Measurements from ENCODE around the gene IL13RA2.

IL13RA2 gene

DNA sequence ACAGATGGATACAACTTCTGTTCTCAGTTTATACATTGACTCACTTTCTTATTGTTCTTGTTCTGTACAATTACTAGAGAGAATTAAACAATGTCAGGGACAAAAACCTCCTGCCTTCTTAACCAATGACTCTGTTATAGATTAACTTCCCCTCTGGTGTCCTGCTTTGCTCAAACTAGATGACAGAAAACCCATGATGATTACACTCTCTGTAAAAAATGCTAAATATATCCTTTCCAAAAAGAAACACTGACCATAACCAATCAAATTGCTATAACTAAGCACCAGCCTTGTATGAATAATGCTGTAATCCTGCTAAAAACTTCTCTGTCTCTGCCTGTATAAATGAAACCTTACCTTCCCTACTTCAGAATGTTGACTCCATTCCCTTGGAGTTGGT lies 29.8 kb upstream of the IL13RA2 start:
- no peak for TF ChIP-seq CTCF (IDR thresholded peaks at IDR 0.05; ENCODE audit: insufficient read depth, low read depth, low read length, missing control alignments)
- H3K4me3 ChIP-seq (ENCODE audit: low read length), result no peak overlapping the region
- DNase-seq (ENCODE audit: low read depth), result no peak

DNA sequence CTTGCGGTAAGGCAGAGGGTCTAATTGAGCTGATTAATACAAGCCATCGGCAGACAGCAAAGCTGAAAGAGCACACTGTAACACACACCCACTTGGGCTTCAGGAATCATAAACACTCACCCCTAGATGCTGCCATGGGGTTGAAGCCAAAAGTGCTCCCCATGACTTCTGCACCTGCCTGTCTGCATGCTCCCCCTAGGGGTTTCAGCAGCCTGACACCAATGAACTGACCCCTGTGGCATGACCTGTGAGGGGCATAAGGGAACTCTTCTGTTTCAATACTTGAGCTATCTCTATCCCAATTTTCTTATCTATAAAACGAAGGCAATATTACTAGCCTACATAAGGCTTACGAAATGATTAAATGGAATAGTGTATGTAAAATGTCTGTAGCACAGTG lies 23.0 kb upstream of the IL13RA2 start:
- no peak for DNase-seq (ENCODE audit: low read depth)
- TF ChIP-seq CTCF (IDR thresholded peaks at IDR 0.05; ENCODE audit: insufficient read depth, low read depth, low read length, missing control alignments), result no peak
- H3K4me3 ChIP-seq (ENCODE audit: low read length), result no peak overlapping the region

- DNase-seq (ENCODE audit: low read depth), result no peak
- TF ChIP-seq CTCF (IDR thresholded peaks at IDR 0.05; ENCODE audit: insufficient read depth, low read depth, low read length, missing control alignments), result no peak
- no peak overlapping the region for H3K4me3 ChIP-seq (ENCODE audit: low read length)
Observed at GRCh38 chrX:115038406-115038805, 21.0 kb upstream of the IL13RA2 start.

GRCh38 chrX:115036029-115036428 lies 18.6 kb upstream of the IL13RA2 start:
- no peak for DNase-seq (ENCODE audit: low read depth)
- H3K4me3 ChIP-seq (ENCODE audit: low read length), result no peak overlapping the region
- no peak for TF ChIP-seq CTCF (IDR thresholded peaks at IDR 0.05; ENCODE audit: insufficient read depth, low read depth, low read length, missing control alignments)

GRCh38 chrX:115031989-115032388 lies 14.6 kb upstream of the IL13RA2 start:
- TF ChIP-seq CTCF (IDR thresholded peaks at IDR 0.05; ENCODE audit: insufficient read depth, low read depth, low read length, missing control alignments), result no peak
- H3K4me3 ChIP-seq (ENCODE audit: low read length), result no peak overlapping the region
- peak; percentile 60 for DNase-seq (ENCODE audit: low read depth)

GRCh38 chrX:115030625-115031024 lies 13.2 kb upstream of the IL13RA2 start:
- DNase-seq (ENCODE audit: low read depth), result peak; percentile 94
- TF ChIP-seq CTCF (IDR thresholded peaks at IDR 0.05; ENCODE audit: insufficient read depth, low read depth, low read length, missing control alignments), result no peak
- no peak overlapping the region for H3K4me3 ChIP-seq (ENCODE audit: low read length)

DNA sequence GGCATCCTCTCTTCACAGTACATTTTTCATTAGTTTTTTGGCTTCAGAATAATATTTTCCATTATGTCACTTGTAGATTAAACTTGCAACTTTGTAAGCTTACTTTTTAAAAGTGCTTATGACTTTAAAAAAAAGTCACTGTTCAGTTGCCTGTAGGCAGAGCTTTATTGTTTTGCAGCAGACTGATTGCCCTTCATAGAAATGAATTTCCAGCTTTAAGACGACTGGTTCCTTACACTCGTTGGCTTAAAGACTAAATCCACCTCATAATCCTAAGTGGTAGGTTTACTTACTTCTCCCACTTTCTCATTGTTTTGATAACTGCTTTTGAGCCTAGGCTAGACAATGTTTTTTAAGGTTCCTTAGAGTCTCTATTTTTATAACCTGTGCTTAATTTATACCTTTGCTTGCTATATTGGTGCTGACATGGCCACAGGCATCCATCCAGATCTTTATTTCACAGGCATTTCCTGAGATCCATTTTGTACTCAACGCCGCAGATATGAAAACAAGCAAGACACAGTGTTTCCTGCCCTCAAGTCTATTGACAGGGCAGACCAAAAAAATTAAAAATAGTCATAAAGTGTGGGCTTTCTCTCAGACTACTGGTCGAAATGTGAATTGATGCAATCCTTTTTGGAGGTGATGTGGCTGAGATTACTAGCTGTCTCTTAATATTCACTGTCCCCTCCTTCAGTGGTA lies 12.6 kb upstream of the IL13RA2 start:
- no peak overlapping the region for H3K4me3 ChIP-seq (ENCODE audit: low read length)
- no peak for TF ChIP-seq CTCF (IDR thresholded peaks at IDR 0.05; ENCODE audit: insufficient read depth, low read depth, low read length, missing control alignments)
- no peak for DNase-seq (ENCODE audit: low read depth)
